ENCODE data around the gene NOD2. TPM values are rescaled to one million over a fixed set of nuclear protein-coding genes. Genes with fewer than 3 reads are reported as not detected.

Gene NOD2
- total and polyA plus RNA-seq, 2 donors (not counting 1 experiment from before 2014, with no cell fraction given) = 0.50 TPM; not detected in 1

DNA sequence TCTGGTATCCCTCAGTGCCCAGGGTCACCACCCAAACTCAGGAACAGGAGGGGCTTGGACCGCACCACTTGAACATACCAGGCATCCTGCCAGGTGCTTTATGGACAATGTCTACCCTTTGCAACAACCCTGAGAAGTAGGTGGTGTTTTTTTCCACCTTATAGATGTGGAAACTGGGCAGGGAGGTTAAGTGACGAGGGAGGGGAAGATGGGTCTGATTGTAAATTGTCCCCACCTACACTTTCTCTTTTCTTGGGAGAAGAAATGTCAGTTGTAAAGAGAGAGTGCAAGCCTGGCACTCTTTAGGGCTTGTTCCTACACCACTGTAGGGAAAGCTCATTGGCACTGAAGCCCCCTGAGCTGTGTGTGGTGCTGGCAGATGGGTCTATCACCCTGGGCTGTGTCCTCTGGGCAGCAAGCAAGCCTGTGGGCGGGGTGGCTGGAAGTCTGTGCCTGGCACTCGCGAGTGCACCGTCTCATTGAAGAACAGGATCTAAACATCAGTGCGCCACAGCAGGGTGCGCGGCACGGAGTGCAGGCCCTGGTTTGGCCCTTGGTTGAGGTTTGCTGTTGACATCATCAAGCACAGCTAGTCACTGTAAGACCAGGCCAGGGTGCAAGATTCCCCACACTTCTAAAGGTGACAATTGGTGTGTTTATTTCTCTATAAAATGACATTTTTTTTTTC, 15.1 kb downstream of the NOD2 start:
- Histone ChIP-seq H3K9ac (ENCODE audit: insufficient read depth, low read length) (no peak overlapping the region), H3K36me3 (ENCODE audit: control insufficient read depth, insufficient read depth, low read length) (no peaks in the 10 kb centered on the region), H3K27ac (ENCODE audit: insufficient read depth, low read length) (no peak overlapping the region), H3K4me3 (replicated peaks in 1 of 4; ENCODE audit: control extremely low read depth in 1 of 4, insufficient read depth in 1 of 4, low read depth in 3 of 4, low read length in 4 of 4) (no peak overlapping the region), H3K4me2 (ENCODE audit: extremely low read depth, insufficient read depth, low read length) (no peak overlapping the region), H3K79me2 (ENCODE audit: control insufficient read depth, insufficient read depth, low read length) (no peaks in the 10 kb centered on the region), H3K27me3 (ENCODE audit: control insufficient read depth, insufficient read depth, low read length) (no peaks in the 10 kb centered on the region), H2AFZ (ENCODE audit: low read length) (no peak overlapping the region), H3K4me1 (ENCODE audit: control insufficient read depth, extremely low read depth, insufficient read depth, low read length) (no peaks in the 10 kb centered on the region), H4K20me1 (ENCODE audit: control insufficient read depth, extremely low read depth, insufficient read depth, low read length) (no peaks in the 10 kb centered on the region), H3K9me3 (ENCODE audit: control insufficient read depth, insufficient read depth, low read depth, low read length) (no peaks in the 10 kb centered on the region)
- DNase-seq (ENCODE audit: low read depth in 2 of 2) = no peak
- TF ChIP-seq, protein P1, sequence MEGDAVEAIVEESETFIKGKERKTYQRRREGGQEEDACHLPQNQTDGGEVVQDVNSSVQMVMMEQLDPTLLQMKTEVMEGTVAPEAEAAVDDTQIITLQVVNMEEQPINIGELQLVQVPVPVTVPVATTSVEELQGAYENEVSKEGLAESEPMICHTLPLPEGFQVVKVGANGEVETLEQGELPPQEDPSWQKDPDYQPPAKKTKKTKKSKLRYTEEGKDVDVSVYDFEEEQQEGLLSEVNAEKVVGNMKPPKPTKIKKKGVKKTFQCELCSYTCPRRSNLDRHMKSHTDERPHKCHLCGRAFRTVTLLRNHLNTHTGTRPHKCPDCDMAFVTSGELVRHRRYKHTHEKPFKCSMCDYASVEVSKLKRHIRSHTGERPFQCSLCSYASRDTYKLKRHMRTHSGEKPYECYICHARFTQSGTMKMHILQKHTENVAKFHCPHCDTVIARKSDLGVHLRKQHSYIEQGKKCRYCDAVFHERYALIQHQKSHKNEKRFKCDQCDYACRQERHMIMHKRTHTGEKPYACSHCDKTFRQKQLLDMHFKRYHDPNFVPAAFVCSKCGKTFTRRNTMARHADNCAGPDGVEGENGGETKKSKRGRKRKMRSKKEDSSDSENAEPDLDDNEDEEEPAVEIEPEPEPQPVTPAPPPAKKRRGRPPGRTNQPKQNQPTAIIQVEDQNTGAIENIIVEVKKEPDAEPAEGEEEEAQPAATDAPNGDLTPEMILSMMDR (conservative IDR thresholded peaks at IDR 0.05 in 1 of 2, IDR thresholded peaks at IDR 0.05 in 1 of 2; ENCODE audit: low read depth in 1 of 2, low read length in 2 of 2) = no peak
- no peak for TF ChIP-seq EZH2 (IDR thresholded peaks at IDR 0.05; ENCODE audit: low read length, missing control alignments)

DNA sequence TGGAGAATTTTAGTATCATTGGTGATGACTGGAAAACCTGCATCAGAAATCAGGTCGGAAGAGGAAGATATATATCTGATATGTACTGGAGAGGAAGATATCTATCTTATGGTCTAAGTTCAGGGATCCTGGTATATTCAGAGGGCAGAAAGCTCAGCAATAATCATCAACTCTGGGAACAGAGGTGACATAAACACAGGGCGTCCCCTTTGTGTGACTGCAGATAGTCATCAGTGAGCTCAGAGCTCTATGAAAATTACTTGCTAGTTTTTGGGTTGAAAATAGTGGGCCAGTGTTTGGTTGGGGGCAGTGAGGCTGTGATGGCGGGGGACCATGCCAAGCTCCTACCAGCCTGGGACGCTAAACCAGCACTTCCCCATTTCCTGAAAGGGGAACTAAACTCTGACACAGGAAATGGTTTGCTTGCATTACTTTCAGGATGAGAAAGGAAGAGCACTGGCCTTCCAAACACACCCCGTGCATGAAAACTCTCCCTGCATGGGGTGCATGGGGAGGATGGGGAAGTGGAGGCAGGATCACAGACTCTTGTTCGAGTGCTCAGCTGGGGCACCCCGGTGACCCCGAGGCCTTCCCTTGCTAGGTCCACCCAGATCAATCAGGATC, 15.8 kb downstream of the NOD2 start:
- Histone ChIP-seq H3K79me2 (ENCODE audit: control insufficient read depth, insufficient read depth, low read length) (no peaks in the 10 kb centered on the region), H3K4me3 (replicated peaks in 1 of 4; ENCODE audit: control extremely low read depth in 1 of 4, insufficient read depth in 1 of 4, low read depth in 3 of 4, low read length in 4 of 4) (no peak overlapping the region), H2AFZ (ENCODE audit: low read length) (no peak overlapping the region), H3K9me3 (ENCODE audit: control insufficient read depth, insufficient read depth, low read depth, low read length) (no peaks in the 10 kb centered on the region), H4K20me1 (ENCODE audit: control insufficient read depth, extremely low read depth, insufficient read depth, low read length) (no peaks in the 10 kb centered on the region), H3K27me3 (ENCODE audit: control insufficient read depth, insufficient read depth, low read length) (no peaks in the 10 kb centered on the region), H3K27ac (ENCODE audit: insufficient read depth, low read length) (no peak overlapping the region), H3K36me3 (ENCODE audit: control insufficient read depth, insufficient read depth, low read length) (no peaks in the 10 kb centered on the region), H3K9ac (ENCODE audit: insufficient read depth, low read length) (no peak overlapping the region), H3K4me2 (ENCODE audit: extremely low read depth, insufficient read depth, low read length) (no peak overlapping the region), H3K4me1 (ENCODE audit: control insufficient read depth, extremely low read depth, insufficient read depth, low read length) (no peaks in the 10 kb centered on the region)
- no peak for TF ChIP-seq EZH2 (IDR thresholded peaks at IDR 0.05; ENCODE audit: low read length, missing control alignments)
- TF ChIP-seq, protein P1 (conservative IDR thresholded peaks at IDR 0.05 in 1 of 2, IDR thresholded peaks at IDR 0.05 in 1 of 2; ENCODE audit: low read depth in 1 of 2, low read length in 2 of 2) = no peak
- DNase-seq (ENCODE audit: low read depth in 2 of 2) = no peak

DNA sequence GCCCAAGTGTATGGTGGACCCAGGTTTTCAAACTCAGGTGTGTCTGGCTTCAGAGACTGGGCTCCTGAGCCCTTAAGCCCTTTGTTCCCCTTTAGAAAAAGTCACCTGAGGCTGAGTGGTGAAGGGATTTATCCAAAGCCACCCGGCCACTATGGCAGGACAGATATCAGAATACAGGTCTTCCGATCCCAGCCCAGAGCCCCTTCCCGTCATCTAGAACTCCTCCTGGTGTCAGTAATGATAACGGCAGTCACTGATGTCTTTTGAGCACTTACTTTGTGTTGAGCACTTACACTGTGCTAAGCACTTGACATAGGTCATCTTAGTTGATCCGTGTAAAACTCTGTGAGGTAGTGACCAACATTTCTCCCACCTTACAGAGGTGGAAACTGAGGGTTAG, 16.6 kb downstream of the NOD2 start:
- Histone ChIP-seq H3K27ac (ENCODE audit: insufficient read depth, low read length) (no peak overlapping the region), H3K4me2 (ENCODE audit: extremely low read depth, insufficient read depth, low read length) (no peak overlapping the region), H3K4me3 (replicated peaks in 1 of 4; ENCODE audit: control extremely low read depth in 1 of 4, insufficient read depth in 1 of 4, low read depth in 3 of 4, low read length in 4 of 4) (no peak overlapping the region), H3K4me1 (ENCODE audit: control insufficient read depth, extremely low read depth, insufficient read depth, low read length) (no peaks in the 10 kb centered on the region), H4K20me1 (ENCODE audit: control insufficient read depth, extremely low read depth, insufficient read depth, low read length) (no peaks in the 10 kb centered on the region), H3K9ac (ENCODE audit: insufficient read depth, low read length) (no peak overlapping the region), H3K79me2 (ENCODE audit: control insufficient read depth, insufficient read depth, low read length) (no peaks in the 10 kb centered on the region), H3K27me3 (ENCODE audit: control insufficient read depth, insufficient read depth, low read length) (no peaks in the 10 kb centered on the region), H2AFZ (ENCODE audit: low read length) (no peak overlapping the region), H3K36me3 (ENCODE audit: control insufficient read depth, insufficient read depth, low read length) (no peaks in the 10 kb centered on the region), H3K9me3 (ENCODE audit: control insufficient read depth, insufficient read depth, low read depth, low read length) (no peaks in the 10 kb centered on the region)
- no peak for DNase-seq (ENCODE audit: low read depth in 2 of 2)
- TF ChIP-seq, protein P1 (conservative IDR thresholded peaks at IDR 0.05 in 1 of 2, IDR thresholded peaks at IDR 0.05 in 1 of 2; ENCODE audit: low read depth in 1 of 2, low read length in 2 of 2) = no peak
- TF ChIP-seq EZH2 (IDR thresholded peaks at IDR 0.05; ENCODE audit: low read length, missing control alignments) = no peak
